Measurements from ENCODE around the gene SALL1. TPM values are rescaled to one million over a fixed set of nuclear protein-coding genes. Genes with fewer than 3 reads are reported as not detected.

The SALL1 gene
- total and polyA plus RNA-seq, 2 of the 13 experiments (the other 11 are each of a cell fraction or from before 2014, with no cell fraction given), result 6.6 to 12.3 TPM

DNA sequence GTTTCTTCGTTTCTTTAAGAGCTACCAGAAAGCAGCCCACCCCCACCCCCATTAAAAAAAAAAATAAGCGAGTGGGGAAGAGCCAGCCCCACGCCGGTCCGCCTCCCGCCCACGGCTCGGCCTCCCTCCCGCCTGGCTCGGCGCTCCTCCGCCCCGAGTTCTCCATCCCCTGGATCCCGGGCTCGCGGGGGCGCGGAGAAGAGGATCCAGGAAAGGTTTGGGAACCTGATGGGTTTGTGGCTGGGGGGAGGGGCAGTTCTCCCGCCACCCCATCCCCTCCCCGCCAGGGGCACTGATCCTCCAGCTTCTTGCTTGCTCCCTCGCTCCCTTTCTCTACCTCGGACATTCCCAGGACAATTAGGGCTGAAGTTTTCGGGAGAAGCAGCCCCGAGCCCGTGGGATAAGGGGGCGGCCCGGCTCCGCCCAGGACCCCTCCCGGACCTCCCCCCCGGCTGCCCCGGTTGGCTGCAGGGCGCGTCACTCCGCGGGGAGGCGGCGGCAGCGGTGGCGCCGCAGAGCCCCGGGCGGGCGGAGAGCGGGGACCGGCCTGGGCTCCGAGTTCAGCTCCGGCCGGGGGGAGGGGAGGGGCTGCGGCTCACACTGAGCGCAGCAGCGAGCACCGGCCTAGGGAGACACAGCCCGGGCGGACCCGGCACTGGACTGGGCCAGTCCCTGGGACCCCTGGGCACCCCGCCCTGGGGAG lies 1.0 kb upstream of the SALL1 start (continued):
- TF ChIP-seq ZNF558 (CRISPR knock-in tag; IDR thresholded peaks at IDR 0.05; ENCODE audit: borderline replicate concordance), result peak; percentile 61; the same call in 1 of the 2 replicates
- TF ChIP-seq ISX (CRISPR knock-in tag; conservative IDR thresholded peaks at IDR 0.05), result 0 out of 2 replicates have a peak, but pooled peaks have one; percentile 36
- no peak for TF ChIP-seq JARID2 (CRISPR knock-in tag; IDR thresholded peaks at IDR 0.05; ENCODE audit: insufficient replicate concordance)
- TF ChIP-seq SUZ12 (IDR thresholded peaks at IDR 0.05; ENCODE audit: low read depth, low read length), result no peak
- TF ChIP-seq, protein P1, sequence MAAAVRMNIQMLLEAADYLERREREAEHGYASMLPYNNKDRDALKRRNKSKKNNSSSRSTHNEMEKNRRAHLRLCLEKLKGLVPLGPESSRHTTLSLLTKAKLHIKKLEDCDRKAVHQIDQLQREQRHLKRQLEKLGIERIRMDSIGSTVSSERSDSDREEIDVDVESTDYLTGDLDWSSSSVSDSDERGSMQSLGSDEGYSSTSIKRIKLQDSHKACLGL (CRISPR knock-in tag; IDR thresholded peaks at IDR 0.05), result 0 out of 2 replicates have a peak, but pooled peaks have one; percentile 2
- TF ChIP-seq, protein P2, sequence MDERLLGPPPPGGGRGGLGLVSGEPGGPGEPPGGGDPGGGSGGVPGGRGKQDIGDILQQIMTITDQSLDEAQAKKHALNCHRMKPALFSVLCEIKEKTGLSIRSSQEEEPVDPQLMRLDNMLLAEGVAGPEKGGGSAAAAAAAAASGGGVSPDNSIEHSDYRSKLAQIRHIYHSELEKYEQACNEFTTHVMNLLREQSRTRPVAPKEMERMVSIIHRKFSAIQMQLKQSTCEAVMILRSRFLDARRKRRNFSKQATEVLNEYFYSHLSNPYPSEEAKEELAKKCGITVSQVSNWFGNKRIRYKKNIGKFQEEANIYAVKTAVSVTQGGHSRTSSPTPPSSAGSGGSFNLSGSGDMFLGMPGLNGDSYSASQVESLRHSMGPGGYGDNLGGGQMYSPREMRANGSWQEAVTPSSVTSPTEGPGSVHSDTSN (CRISPR knock-in tag; IDR thresholded peaks at IDR 0.05), result peak; percentile 82
- peak; percentile 72; the same call in 1 of the 2 replicates for TF ChIP-seq ZSCAN20 (CRISPR knock-in tag; IDR thresholded peaks at IDR 0.05; ENCODE audit: borderline replicate concordance)
- TF ChIP-seq, protein P3, sequence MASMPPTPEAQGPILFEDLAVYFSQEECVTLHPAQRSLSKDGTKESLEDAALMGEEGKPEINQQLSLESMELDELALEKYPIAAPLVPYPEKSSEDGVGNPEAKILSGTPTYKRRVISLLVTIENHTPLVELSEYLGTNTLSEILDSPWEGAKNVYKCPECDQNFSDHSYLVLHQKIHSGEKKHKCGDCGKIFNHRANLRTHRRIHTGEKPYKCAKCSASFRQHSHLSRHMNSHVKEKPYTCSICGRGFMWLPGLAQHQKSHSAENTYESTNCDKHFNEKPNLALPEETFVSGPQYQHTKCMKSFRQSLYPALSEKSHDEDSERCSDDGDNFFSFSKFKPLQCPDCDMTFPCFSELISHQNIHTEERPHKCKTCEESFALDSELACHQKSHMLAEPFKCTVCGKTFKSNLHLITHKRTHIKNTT (CRISPR knock-in tag; IDR thresholded peaks at IDR 0.05), result no peak
- peak; percentile 92 for TF ChIP-seq SP4 (CRISPR knock-in tag; IDR thresholded peaks at IDR 0.05)
- TF ChIP-seq, protein P4, sequence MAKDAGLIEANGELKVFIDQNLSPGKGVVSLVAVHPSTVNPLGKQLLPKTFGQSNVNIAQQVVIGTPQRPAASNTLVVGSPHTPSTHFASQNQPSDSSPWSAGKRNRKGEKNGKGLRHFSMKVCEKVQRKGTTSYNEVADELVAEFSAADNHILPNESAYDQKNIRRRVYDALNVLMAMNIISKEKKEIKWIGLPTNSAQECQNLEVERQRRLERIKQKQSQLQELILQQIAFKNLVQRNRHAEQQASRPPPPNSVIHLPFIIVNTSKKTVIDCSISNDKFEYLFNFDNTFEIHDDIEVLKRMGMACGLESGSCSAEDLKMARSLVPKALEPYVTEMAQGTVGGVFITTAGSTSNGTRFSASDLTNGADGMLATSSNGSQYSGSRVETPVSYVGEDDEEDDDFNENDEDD (CRISPR knock-in tag; IDR thresholded peaks at IDR 0.05; ENCODE audit: borderline replicate concordance), result 0 out of 2 replicates have a peak, but pooled peaks have one; percentile 44
- TF ChIP-seq FOXA3 (CRISPR knock-in tag; IDR thresholded peaks at IDR 0.05), result no peak
- TF ChIP-seq ZFP90 (CRISPR knock-in tag; IDR thresholded peaks at IDR 0.05; ENCODE audit: borderline replicate concordance), result peak; percentile 30; the same call in 1 of the 2 replicates
- TF ChIP-seq SP1 (IDR thresholded peaks at IDR 0.05), result no peak
- TF ChIP-seq SP1 (CRISPR knock-in tag; IDR thresholded peaks at IDR 0.05), result peak; percentile 82
- 0 out of 2 replicates have a peak, but pooled peaks have one; percentile 24 for TF ChIP-seq GATAD1 (CRISPR knock-in tag; IDR thresholded peaks at IDR 0.05)
- TF ChIP-seq, protein P5, sequence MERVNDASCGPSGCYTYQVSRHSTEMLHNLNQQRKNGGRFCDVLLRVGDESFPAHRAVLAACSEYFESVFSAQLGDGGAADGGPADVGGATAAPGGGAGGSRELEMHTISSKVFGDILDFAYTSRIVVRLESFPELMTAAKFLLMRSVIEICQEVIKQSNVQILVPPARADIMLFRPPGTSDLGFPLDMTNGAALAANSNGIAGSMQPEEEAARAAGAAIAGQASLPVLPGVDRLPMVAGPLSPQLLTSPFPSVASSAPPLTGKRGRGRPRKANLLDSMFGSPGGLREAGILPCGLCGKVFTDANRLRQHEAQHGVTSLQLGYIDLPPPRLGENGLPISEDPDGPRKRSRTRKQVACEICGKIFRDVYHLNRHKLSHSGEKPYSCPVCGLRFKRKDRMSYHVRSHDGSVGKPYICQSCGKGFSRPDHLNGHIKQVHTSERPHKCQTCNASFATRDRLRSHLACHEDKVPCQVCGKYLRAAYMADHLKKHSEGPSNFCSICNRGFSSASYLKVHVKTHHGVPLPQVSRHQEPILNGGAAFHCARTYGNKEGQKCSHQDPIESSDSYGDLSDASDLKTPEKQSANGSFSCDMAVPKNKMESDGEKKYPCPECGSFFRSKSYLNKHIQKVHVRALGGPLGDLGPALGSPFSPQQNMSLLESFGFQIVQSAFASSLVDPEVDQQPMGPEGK (CRISPR knock-in tag; IDR thresholded peaks at IDR 0.05), result peak; percentile 79
- peak; percentile 98 for TF ChIP-seq AGO2 (optimal IDR thresholded peaks at IDR 0.05; ENCODE audit: low read depth, low read length)
- TF ChIP-seq, protein P6, sequence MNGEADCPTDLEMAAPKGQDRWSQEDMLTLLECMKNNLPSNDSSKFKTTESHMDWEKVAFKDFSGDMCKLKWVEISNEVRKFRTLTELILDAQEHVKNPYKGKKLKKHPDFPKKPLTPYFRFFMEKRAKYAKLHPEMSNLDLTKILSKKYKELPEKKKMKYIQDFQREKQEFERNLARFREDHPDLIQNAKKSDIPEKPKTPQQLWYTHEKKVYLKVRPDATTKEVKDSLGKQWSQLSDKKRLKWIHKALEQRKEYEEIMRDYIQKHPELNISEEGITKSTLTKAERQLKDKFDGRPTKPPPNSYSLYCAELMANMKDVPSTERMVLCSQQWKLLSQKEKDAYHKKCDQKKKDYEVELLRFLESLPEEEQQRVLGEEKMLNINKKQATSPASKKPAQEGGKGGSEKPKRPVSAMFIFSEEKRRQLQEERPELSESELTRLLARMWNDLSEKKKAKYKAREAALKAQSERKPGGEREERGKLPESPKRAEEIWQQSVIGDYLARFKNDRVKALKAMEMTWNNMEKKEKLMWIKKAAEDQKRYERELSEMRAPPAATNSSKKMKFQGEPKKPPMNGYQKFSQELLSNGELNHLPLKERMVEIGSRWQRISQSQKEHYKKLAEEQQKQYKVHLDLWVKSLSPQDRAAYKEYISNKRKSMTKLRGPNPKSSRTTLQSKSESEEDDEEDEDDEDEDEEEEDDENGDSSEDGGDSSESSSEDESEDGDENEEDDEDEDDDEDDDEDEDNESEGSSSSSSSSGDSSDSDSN (CRISPR knock-in tag; IDR thresholded peaks at IDR 0.05), result peak; percentile 55
- TF ChIP-seq HNRNPLL (IDR thresholded peaks at IDR 0.05; ENCODE audit: low read depth, low read length, poor library complexity, severe bottlenecking), result peak; percentile 77
- no peak for TF ChIP-seq NRL (CRISPR knock-in tag; IDR thresholded peaks at IDR 0.05; ENCODE audit: borderline replicate concordance)
- TF ChIP-seq ERF (CRISPR knock-in tag; IDR thresholded peaks at IDR 0.05), result peak; percentile 15; the same call in 1 of the 2 replicates

Measured in HepG2 (cell line).